ENCODE results near the gene ATP9B. TPM values are rescaled to one million over a fixed set of nuclear protein-coding genes. Genes with fewer than 3 reads are reported as not detected.

Gene ATP9B
- total RNA-seq, 1 experiment from 2014 or later, result 17.9 TPM

DNA sequence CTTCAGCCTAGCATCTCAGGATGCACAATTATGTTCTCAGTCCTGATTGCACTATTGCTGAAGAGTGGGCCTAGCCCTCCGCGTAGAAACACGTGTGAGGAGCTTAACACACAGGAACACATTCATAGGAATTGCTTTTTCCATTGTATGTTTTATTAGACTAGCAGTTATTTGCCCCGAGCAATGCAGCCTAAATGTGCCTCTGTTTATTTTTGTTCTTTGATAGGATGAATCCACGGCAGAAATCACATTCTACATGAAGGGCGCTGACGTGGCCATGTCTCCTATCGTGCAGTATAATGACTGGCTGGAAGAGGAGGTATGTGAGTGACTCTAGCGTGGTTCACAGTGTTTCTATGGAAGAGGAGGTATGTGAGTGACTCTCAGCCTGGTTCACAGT is 260.6 kb downstream of the ATP9B start:
- no peak for DNase-seq (ENCODE audit: low spot score)
- no peak overlapping the region for H3K4me3 ChIP-seq (ENCODE audit: low read depth, low read length, poor library complexity, severe bottlenecking)
- no TSS peak for BruUV-seq (replicated peaks)
- no peaks in the 10 kb centered on the region for H3K4me1 ChIP-seq (ENCODE audit: insufficient read depth, low read length, poor library complexity, severe bottlenecking)
- no peaks in the 10 kb centered on the region for H3K9me3 ChIP-seq (ENCODE audit: low read depth, low read length, poor library complexity, severe bottlenecking)
- ChIA-PET POLR2A (ENCODE audit: low non-redundant PET) (interaction anchor here (0.6 kb wide), 1 partner anchor 22 kb away, joined by 3 read pairs; no protein-coding TSS in a partner anchor), CTCF (no interaction called here)
- H3K36me3 ChIP-seq (ENCODE audit: insufficient read depth, low read length, poor library complexity, severe bottlenecking), result no peaks in the 10 kb centered on the region
- TF ChIP-seq EZH2 (IDR thresholded peaks at IDR 0.05; ENCODE audit: borderline replicate concordance, low read depth, low read length, poor library complexity, severe bottlenecking), result no peak
- TF ChIP-seq, protein P1, sequence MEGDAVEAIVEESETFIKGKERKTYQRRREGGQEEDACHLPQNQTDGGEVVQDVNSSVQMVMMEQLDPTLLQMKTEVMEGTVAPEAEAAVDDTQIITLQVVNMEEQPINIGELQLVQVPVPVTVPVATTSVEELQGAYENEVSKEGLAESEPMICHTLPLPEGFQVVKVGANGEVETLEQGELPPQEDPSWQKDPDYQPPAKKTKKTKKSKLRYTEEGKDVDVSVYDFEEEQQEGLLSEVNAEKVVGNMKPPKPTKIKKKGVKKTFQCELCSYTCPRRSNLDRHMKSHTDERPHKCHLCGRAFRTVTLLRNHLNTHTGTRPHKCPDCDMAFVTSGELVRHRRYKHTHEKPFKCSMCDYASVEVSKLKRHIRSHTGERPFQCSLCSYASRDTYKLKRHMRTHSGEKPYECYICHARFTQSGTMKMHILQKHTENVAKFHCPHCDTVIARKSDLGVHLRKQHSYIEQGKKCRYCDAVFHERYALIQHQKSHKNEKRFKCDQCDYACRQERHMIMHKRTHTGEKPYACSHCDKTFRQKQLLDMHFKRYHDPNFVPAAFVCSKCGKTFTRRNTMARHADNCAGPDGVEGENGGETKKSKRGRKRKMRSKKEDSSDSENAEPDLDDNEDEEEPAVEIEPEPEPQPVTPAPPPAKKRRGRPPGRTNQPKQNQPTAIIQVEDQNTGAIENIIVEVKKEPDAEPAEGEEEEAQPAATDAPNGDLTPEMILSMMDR (conservative IDR thresholded peaks at IDR 0.05; ENCODE audit: low read depth, low read length), result no peak
- intact Hi-C loops (cut with micrococcal nuclease; ENCODE audit: unreplicated experiment), result no loop called here
- H3K27ac ChIP-seq (ENCODE audit: low read depth, low read length, poor library complexity, severe bottlenecking), result no peak overlapping the region
- no peaks in the 10 kb centered on the region for H3K27me3 ChIP-seq (replicated peaks; ENCODE audit: insufficient read depth, low read depth, low read length, poor library complexity)

DNA sequence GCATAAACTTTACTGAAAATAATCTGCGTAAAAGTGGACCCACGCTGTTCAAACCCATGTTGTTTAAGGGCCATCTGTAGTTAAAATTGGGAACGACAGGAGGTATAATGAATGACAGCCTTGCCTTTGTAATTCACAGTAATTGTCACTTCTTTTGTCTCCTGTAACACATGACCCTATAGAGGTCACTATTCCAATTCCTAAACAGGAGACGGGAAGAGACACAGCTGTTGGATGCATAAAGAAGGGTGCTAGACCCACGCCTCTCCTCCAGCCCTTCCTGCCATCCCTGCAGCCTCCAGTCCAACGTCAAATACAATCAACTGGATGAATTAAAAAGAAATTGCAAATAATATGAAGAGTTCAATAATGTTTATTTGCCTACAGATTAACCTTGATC is 263.5 kb downstream of the ATP9B start:
- BruUV-seq (replicated peaks), result no TSS peak
- no peaks in the 10 kb centered on the region for H3K36me3 ChIP-seq (ENCODE audit: insufficient read depth, low read length, poor library complexity, severe bottlenecking)
- no peak overlapping the region for H3K4me3 ChIP-seq (ENCODE audit: low read depth, low read length, poor library complexity, severe bottlenecking)

GRCh38 chr18:79333046-79333445 is 263.9 kb downstream of the ATP9B start:
- H3K36me3 ChIP-seq (ENCODE audit: insufficient read depth, low read length, poor library complexity, severe bottlenecking), result no peaks in the 10 kb centered on the region
- DNase-seq (ENCODE audit: low spot score), result no peak
- no TSS peak for BruUV-seq (replicated peaks)
- no peak overlapping the region for H3K27ac ChIP-seq (ENCODE audit: low read depth, low read length, poor library complexity, severe bottlenecking)
- H3K27me3 ChIP-seq (replicated peaks; ENCODE audit: insufficient read depth, low read depth, low read length, poor library complexity), result no peaks in the 10 kb centered on the region
- H3K4me1 ChIP-seq (ENCODE audit: insufficient read depth, low read length, poor library complexity, severe bottlenecking), result no peaks in the 10 kb centered on the region
- no peaks in the 10 kb centered on the region for H3K9me3 ChIP-seq (ENCODE audit: low read depth, low read length, poor library complexity, severe bottlenecking)
- CTCF ChIA-PET, result no interaction called here
- POLR2A ChIA-PET (ENCODE audit: low non-redundant PET), result no interaction called here
- no peak for TF ChIP-seq EZH2 (IDR thresholded peaks at IDR 0.05; ENCODE audit: borderline replicate concordance, low read depth, low read length, poor library complexity, severe bottlenecking)
- TF ChIP-seq, protein P1 (conservative IDR thresholded peaks at IDR 0.05; ENCODE audit: low read depth, low read length), result no peak
- intact Hi-C loops (cut with micrococcal nuclease; ENCODE audit: unreplicated experiment), result no loop called here
- H3K4me3 ChIP-seq (ENCODE audit: low read depth, low read length, poor library complexity, severe bottlenecking), result no peak overlapping the region

More for the DNA sequence above, 263.5 kb downstream of the ATP9B start:
- ChIA-PET CTCF (no interaction called here), POLR2A (ENCODE audit: low non-redundant PET) (no interaction called here)
- Histone ChIP-seq H3K9me3 (ENCODE audit: low read depth, low read length, poor library complexity, severe bottlenecking) (no peaks in the 10 kb centered on the region), H3K4me1 (ENCODE audit: insufficient read depth, low read length, poor library complexity, severe bottlenecking) (no peaks in the 10 kb centered on the region), H3K27ac (ENCODE audit: low read depth, low read length, poor library complexity, severe bottlenecking) (no peak overlapping the region), H3K27me3 (replicated peaks; ENCODE audit: insufficient read depth, low read depth, low read length, poor library complexity) (no peaks in the 10 kb centered on the region)
- TF ChIP-seq EZH2 (IDR thresholded peaks at IDR 0.05; ENCODE audit: borderline replicate concordance, low read depth, low read length, poor library complexity, severe bottlenecking), result no peak
- TF ChIP-seq, protein P1 (conservative IDR thresholded peaks at IDR 0.05; ENCODE audit: low read depth, low read length), result no peak
- no peak for DNase-seq (ENCODE audit: low spot score)
- intact Hi-C loops (cut with micrococcal nuclease; ENCODE audit: unreplicated experiment), result no loop called here

Measured in A673 (cell line).